Activated effector memory CD4-positive, alpha-beta T cell treated with Interleukin-2 at 50 U/mL for 16 hours (primary cell): Measurements from ENCODE around the gene PRRC2A.

Experiments
- DNase-seq: peaks from one replicate; pipeline ENCODE4 v3.0.0-alpha.2; 2020

Gene PRRC2A

GRCh38 chr6:31676322-31676903 lies 55.9 kb downstream of the PRRC2A start:
- DNase-seq = no peak

DNA sequence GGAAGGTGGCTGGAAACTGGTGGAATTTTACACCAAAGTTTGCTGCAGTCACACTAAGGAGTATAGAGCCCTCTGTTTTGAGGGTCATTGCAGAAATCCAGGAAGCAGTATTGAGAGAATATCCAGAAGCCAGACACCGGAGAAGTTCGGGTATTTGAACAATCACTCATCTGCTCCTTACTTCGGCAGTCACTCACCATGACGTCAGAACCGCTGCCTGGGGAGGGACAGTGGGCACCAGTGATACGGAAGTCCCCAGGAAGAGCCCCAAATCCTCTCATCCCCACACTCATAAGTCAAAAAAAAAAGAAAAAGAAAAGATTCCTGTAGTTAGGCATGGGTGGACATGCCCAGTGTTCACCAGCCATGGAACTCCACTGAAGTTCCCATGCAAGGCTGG lies 56.4 kb downstream of the PRRC2A start:
- DNase-seq = no peak

GRCh38 chr6:31677955-31678354 lies 57.4 kb downstream of the PRRC2A start:
- DNase-seq = no peak

GRCh38 chr6:31680226-31681134 lies 60.0 kb downstream of the PRRC2A start, which contains the start of gene LY6G5C:
Gene LY6G5C (minus strand): TSS chr6:31681067. CDS start chr6:31680373, 694 bp downstream.
- DNase-seq = peak; percentile 54

DNA sequence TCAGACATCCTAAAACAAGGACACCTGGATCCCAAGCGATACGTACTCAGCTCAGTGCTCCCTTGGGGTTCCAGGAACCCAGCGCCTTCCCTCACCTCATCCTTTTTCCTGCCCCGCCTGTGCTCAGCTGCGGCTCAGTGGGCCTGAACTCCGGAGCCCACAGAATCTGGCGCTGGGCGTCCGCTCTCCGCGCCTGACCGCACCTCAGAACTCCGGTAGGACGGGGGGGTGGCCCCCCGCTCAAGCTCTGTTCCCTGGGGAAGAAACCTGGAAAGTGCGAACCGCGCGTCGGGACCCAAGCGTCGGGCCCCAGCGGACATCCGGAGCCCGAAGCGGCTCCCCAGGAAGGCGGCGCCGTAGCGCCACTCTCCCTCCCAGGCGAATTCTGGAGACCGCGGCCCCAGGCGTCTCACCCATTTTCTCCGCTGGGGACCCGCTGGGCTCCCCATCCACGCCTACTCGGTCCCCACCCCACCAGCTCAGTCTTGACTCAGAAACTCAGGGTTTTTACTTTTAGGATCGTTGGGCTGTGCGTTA lies 60.7 kb downstream of the PRRC2A start:
- peak; percentile 21 for DNase-seq

DNA sequence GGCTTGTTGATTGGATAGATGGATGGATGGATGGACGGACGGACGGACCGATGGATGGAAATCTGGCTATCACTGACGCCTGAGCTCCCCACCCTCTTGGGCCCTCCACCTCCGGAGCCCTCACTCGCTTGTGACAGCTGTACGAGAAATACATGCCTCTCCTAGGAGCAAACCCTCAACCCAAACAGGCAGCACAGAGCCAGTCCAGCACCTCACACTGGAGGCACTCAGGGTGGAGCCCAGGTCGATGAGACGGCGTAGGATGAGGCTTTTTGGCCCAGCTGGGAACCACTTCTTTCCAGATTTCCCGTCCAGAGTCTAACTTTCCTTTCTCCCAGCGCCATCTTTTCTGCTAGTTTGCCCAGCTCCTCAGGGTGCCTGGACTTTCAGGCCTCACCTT lies 63.1 kb downstream of the PRRC2A start:
- DNase-seq = no peak

DNA sequence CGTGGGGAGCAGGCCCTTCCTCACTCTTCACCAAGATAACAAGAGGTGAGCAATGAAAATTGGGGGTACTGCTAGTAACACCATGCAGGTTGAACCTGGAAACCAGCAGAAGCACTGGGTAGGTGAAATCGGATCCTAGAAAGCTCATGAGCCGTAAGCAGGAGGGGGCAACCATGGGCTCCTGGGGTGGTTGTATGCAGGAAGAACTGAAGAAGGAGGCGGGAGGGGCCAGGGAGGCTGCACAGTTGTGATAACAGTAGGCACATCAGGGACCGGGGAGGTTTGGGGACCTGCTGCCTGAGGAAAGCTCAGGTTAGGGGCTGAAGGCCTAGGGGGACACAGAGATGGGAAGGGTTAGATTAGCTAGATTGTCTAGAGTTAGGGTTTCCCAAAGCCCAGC lies 66.0 kb downstream of the PRRC2A start:
- no peak for DNase-seq

DNA sequence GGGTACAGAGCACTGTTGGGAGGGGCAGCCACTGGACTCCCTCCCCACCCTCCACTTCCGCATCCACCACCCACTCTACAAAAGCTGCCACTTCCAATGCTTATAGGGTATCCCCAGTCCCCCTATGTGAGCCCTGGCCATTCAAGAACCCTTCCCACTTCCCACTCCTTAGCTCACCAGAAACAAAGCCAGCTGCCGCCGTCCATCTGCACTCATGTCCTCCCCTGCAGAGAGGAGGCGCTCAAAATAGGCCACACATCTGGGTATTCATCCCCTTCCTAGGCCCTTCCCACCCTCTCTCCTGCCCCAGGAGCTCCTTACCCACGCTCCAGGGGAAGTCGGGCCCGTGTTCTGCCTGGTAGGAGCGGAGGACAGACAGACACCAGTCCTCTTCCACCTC lies 66.8 kb downstream of the PRRC2A start:
- DNase-seq = no peak
